GM12878 (cell line): ENCODE measurements around the gene TTC9B.
"Not testable (repeated sequence)": the region's sequence is repeated elsewhere in the genome, so short reads cannot be mapped to it uniquely, and the experiment has no call there.

Experiments
- CHD2 ChIP-seq: IDR thresholded peaks from 2 replicates; pipeline ENCODE4 v1.6.1; 2011; ENCODE audit warnings: low read depth, low read length, improper control_type of control experiment, borderline replicate concordance
- EGR1 ChIP-seq, 2 experiments: IDR thresholded peaks; 1 replicate in 1 of 2; 2 replicates in 1 of 2; pipeline ENCODE4 v1.6.1; 2011 to 2012; ENCODE audit warnings: low read depth in 2 of 2, low read length in 2 of 2, borderline replicate concordance in 1 of 2, mild to moderate bottlenecking in 1 of 2, moderate library complexity in 1 of 2
- FOXM1 ChIP-seq: IDR thresholded peaks from 2 replicates; pipeline ENCODE4 v1.6.1; 2012; ENCODE audit warnings: low read depth, mild to moderate bottlenecking, inconsistent platforms, low read length, moderate library complexity
- SPI1 ChIP-seq: IDR thresholded peaks from 2 replicates; pipeline ENCODE4 v1.6.1; 2011; ENCODE audit warnings: low read depth, mild to moderate bottlenecking, low read length, moderate library complexity, borderline replicate concordance; ENCODE audit not compliant: insufficient read depth
- TARDBP ChIP-seq: IDR thresholded peaks from 2 replicates; pipeline ENCODE4 v1.6.1; 2016; ENCODE audit warnings: borderline replicate concordance
- YBX1 ChIP-seq: fragments of 450-650 bp; IDR thresholded peaks from 2 replicates; pipeline ENCODE4 v1.6.1; 2016; ENCODE audit warnings: antibody characterized with exemption
- YY1 ChIP-seq: IDR thresholded peaks from 2 replicates; pipeline ENCODE4 v1.6.1; 2011; ENCODE audit warnings: low read depth, mild to moderate bottlenecking, low read length
- ZSCAN29 ChIP-seq: fragments of 450-650 bp; IDR thresholded peaks from 2 replicates; pipeline ENCODE4 v1.6.1; 2017; ENCODE audit warnings: mild to moderate bottlenecking, moderate library complexity
- TF ChIP-seq, protein P1 (sequence below), 3 experiments: IDR thresholded peaks in 2 of 3; conservative IDR thresholded peaks in 1 of 3; 2 replicates each; pipeline ENCODE4 v1.5.1; 2011; ENCODE audit warnings: low read depth in 3 of 3, low read length in 3 of 3, mild to moderate bottlenecking in 3 of 3, control low read depth in 2 of 3, moderate library complexity in 2 of 3, inconsistent platforms in 1 of 3, mixed read lengths in 1 of 3; ENCODE audit not compliant: control insufficient read depth in 2 of 3, insufficient read depth in 1 of 3; ENCODE audit errors: extremely low read depth in 1 of 3

DNA sequence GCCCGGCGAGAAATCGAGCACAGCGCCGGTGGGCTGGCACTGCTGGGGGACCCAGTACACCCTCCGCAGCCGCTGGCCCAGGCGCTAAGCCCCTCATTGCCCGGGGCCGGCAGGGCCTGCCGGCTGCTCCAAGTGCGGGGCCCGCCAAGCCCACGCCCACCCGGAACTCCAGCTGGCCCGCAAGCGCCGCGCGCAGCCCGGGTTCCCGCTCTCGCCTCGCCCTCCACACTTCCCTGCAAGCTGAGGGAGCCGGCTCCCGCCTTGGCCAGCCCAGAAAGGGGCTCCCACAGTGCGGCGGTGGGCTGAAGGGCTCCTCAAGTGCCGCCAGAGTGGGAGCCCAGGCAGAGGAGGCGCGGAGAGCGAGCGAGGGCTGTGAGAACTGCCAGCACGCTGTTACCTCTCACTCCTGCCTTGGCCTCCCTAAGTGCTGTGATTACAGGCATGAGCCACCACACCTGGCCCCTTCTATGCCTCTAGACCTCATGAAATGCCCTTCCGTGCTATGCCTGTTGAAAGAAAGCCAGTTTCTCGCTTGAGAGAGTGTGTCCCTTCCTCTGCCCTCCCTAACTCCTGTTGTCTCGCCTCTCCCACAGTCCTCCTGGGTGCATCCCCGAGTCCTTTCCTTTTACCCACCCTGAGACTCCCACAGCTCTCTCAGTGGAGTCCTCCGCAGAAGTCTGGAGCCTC is 47.7 kb downstream of the TTC9B start:
- TF ChIP-seq ZSCAN29; EGR1 (IDR thresholded peaks at IDR 0.05; ENCODE audit: borderline replicate concordance in 1 of 2, low read depth in 2 of 2, low read length in 2 of 2); CHD2; FOXM1; YBX1; TARDBP; YY1; SPI1: not testable (repeated sequence)
- TF ChIP-seq, protein P1, sequence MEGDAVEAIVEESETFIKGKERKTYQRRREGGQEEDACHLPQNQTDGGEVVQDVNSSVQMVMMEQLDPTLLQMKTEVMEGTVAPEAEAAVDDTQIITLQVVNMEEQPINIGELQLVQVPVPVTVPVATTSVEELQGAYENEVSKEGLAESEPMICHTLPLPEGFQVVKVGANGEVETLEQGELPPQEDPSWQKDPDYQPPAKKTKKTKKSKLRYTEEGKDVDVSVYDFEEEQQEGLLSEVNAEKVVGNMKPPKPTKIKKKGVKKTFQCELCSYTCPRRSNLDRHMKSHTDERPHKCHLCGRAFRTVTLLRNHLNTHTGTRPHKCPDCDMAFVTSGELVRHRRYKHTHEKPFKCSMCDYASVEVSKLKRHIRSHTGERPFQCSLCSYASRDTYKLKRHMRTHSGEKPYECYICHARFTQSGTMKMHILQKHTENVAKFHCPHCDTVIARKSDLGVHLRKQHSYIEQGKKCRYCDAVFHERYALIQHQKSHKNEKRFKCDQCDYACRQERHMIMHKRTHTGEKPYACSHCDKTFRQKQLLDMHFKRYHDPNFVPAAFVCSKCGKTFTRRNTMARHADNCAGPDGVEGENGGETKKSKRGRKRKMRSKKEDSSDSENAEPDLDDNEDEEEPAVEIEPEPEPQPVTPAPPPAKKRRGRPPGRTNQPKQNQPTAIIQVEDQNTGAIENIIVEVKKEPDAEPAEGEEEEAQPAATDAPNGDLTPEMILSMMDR (IDR thresholded peaks at IDR 0.05 in 2 of 3, conservative IDR thresholded peaks at IDR 0.05 in 1 of 3; ENCODE audit: control insufficient read depth in 2 of 3, extremely low read depth in 1 of 3, insufficient read depth in 1 of 3, low read depth in 3 of 3, low read length in 3 of 3) = not testable (repeated sequence)
